NT2/D1 (cell line): ENCODE data around the gene ERC2.

Experiments
- SUZ12 ChIP-seq: IDR thresholded peaks from 2 replicates; pipeline ENCODE4 v1.6.1; 2011; ENCODE audit not compliant: insufficient read length, insufficient read depth; ENCODE audit errors: extremely low read depth
- YY1 ChIP-seq: IDR thresholded peaks from 2 replicates; pipeline ENCODE4 v1.6.1; 2011; ENCODE audit not compliant: insufficient read length, insufficient read depth
- ZNF274 ChIP-seq: IDR thresholded peaks from 2 replicates; pipeline ENCODE4 v1.6.1; 2011; ENCODE audit warnings: mild to moderate bottlenecking, low read depth, low read length

DNA sequence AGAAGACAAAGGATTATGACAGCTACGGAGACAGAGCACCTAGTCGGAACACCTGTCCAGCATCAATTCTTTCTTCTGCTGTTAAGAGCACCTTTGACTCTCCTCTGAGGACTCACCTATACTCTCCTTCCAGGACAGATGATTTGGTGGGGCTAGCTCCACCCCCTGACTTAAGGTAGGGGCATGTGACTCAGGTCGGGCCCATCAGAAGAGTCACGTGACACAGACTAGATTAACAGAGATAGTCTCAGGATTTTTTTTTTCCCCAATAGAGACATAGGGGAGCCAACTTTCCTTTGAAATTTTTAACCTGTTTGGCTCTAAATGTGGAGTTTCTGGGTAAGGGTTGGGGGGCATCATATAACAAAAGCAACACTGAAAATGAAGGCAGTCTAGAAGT, 969.7 kb downstream of the ERC2 start:
- TF ChIP-seq YY1 = no peak
- TF ChIP-seq SUZ12 = no peak
- no peak for TF ChIP-seq ZNF274
